Prostate gland (tissue), 2 donors: ENCODE data around the gene TMCC1. TPM values are rescaled to one million over a fixed set of nuclear protein-coding genes. Genes with fewer than 3 reads are reported as not detected.

ENCODE experiments used
- DNase-seq: peaks from one replicate; pipeline ENCODE4 v3.0.0-alpha.2; 2019; ENCODE audit warnings: low spot score
- H3K27ac ChIP-seq, 2 donors: fragments of 200-600 bp; sonication (generic); 2 replicates each; pipeline ENCODE4 v1.5.1; 2017 to 2019
- H3K27me3 ChIP-seq: fragments of 200-600 bp; sonication (generic); replicated peaks from 2 replicates; pipeline ENCODE4 v1.5.1; 2019; ENCODE audit not compliant: insufficient read depth
- H3K36me3 ChIP-seq, 2 donors: fragments of 200-600 bp; sonication (generic); 1 replicate in 1 of 2; 2 replicates in 1 of 2; pipeline versions ENCODE4 v1.5.1 to v1.8.1; 2017 to 2019
- H3K4me1 ChIP-seq: fragments of 200-600 bp; sonication (generic); replicated peaks from 2 replicates; pipeline ENCODE4 v1.5.1; 2019
- H3K4me3 ChIP-seq, 2 donors: fragments of 200-600 bp; sonication (generic); 2 replicates each; pipeline ENCODE4 v1.5.1; 2017 to 2019
- H3K9me3 ChIP-seq: fragments of 200-600 bp; sonication (generic); 2 replicates; pipeline ENCODE4 v1.5.1; 2017
- POLR2A ChIP-seq: fragments of 450-650 bp; IDR thresholded peaks from one replicate; pipeline ENCODE4 v1.6.1; 2016; ENCODE audit warnings: antibody characterized with exemption, mild to moderate bottlenecking
- POLR2AphosphoS5 ChIP-seq: sonication (generic); formaldehyde crosslinking; IDR thresholded peaks from one replicate; pipeline ENCODE4 v1.6.1; 2017; ENCODE audit warnings: antibody characterized with exemption
- WGBS: methylation state at CpG from one replicate; pipeline ENCODE4 v1.1.5; 2018; 5-methylcytosine and 5-hydroxymethylcytosine counted together
- intact Hi-C: fragments of 100-400 bp; cut with DNase I; formaldehyde crosslinking; loops from one replicate; pipeline ENCODE4 v1.14.2; 2022
- total RNA-seq, 2 donors: library from RNA; depleted of rRNA; stranded (reverse); fragments of >200 nt; gene quantifications; one replicate each; pipeline ENCODE4 v1.1.0, GENCODE V29; 2016
- TF ChIP-seq, protein P1 (sequence below), 4 experiments: fragments of 200-600 bp in 2 of 4; fragments of 450-650 bp in 2 of 4; sonication (generic) in 2 of 4; IDR thresholded peaks; 1 replicate in 3 of 4; 2 replicates in 1 of 4; pipeline ENCODE4 v1.5.1; 2016 to 2019; ENCODE audit warnings: antibody characterized with exemption in 4 of 4, mild to moderate bottlenecking in 2 of 4, moderate library complexity in 2 of 4

The TMCC1 gene
- total RNA-seq, 2 donors from 2014 or later = 27.6 to 43.9 TPM

DNA sequence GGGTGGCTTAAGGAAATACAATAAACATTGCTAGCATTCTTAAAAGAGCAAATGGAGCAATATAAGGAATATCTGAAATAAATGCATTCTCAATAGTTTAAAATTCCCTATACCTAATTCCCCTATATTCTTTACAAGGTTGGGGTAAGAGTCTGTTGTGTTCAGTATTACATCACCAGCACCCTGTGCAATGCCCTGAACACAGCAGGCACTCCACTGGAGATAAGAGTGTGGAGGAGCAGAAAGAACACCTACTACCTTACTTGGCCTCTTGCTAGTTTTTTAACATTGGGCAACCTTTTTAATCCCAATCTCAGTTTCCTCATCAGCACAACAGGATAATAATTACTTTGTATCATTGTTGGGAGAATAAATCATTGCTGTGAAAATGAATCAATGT, 146.9 kb downstream of the TMCC1 start:
- H3K36me3 ChIP-seq = no peaks in the 10 kb centered on the region
- intact Hi-C loops = no loop called here
- H3K4me3 ChIP-seq = no peak overlapping the region
- TF ChIP-seq, protein P1, sequence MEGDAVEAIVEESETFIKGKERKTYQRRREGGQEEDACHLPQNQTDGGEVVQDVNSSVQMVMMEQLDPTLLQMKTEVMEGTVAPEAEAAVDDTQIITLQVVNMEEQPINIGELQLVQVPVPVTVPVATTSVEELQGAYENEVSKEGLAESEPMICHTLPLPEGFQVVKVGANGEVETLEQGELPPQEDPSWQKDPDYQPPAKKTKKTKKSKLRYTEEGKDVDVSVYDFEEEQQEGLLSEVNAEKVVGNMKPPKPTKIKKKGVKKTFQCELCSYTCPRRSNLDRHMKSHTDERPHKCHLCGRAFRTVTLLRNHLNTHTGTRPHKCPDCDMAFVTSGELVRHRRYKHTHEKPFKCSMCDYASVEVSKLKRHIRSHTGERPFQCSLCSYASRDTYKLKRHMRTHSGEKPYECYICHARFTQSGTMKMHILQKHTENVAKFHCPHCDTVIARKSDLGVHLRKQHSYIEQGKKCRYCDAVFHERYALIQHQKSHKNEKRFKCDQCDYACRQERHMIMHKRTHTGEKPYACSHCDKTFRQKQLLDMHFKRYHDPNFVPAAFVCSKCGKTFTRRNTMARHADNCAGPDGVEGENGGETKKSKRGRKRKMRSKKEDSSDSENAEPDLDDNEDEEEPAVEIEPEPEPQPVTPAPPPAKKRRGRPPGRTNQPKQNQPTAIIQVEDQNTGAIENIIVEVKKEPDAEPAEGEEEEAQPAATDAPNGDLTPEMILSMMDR (IDR thresholded peaks at IDR 0.05) = no peak
- TF ChIP-seq POLR2AphosphoS5 (no peak), POLR2A (no peak)
- H3K27me3 ChIP-seq = no peaks in the 10 kb centered on the region
- DNase-seq = no peak
- no peak overlapping the region for H3K27ac ChIP-seq
- H3K9me3 ChIP-seq = no peaks in the 10 kb centered on the region
- peaks cover 2% of the 10 kb centered on the region for H3K4me1 ChIP-seq

DNA sequence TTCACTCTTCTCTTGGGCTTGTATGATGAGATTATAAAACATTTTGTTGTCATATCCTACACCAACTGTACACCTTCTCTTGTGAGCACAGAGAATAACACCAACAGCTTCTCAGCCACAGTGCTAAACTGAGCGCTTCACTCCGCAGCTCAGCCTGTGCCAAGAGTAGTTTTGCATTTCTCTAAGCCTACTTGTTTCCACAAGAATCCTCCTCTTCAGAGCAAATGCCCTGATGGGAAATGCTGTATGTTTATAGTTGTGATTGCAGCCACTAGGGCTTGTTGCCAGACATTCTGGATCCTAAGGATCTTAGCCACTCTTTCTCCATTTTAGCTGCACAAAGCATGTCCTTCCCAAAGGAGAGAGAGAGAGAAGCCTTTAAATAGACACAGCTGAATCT, 148.3 kb downstream of the TMCC1 start:
- peaks cover 2% of the 10 kb centered on the region for H3K4me1 ChIP-seq
- DNase-seq = no peak
- H3K27me3 ChIP-seq = no peaks in the 10 kb centered on the region
- TF ChIP-seq, protein P1 (IDR thresholded peaks at IDR 0.05) = no peak
- TF ChIP-seq POLR2AphosphoS5 (no peak), POLR2A (no peak)
- H3K9me3 ChIP-seq = no peaks in the 10 kb centered on the region
- no peaks in the 10 kb centered on the region for H3K36me3 ChIP-seq
- no peak overlapping the region for H3K27ac ChIP-seq
- no peak overlapping the region for H3K4me3 ChIP-seq
- 35% methylated on average over 2 of the region's 2 CpGs for WGBS
- intact Hi-C loops = no loop called here

- 91% methylated on average over 2 of the region's 2 CpGs for WGBS
- Histone ChIP-seq H3K36me3 (no peaks in the 10 kb centered on the region), H3K4me3 (no peak overlapping the region), H3K4me1 (no peaks in the 10 kb centered on the region), H3K9me3 (no peaks in the 10 kb centered on the region), H3K27ac (no peak overlapping the region), H3K27me3 (no peaks in the 10 kb centered on the region)
- TF ChIP-seq, protein P1 (IDR thresholded peaks at IDR 0.05) = no peak
- TF ChIP-seq POLR2AphosphoS5 (no peak), POLR2A (no peak)
- DNase-seq = no peak
- intact Hi-C loops = no loop called here
These were observed 151.7 kb downstream of the TMCC1 start for GRCh38 chr3:129741794-129742193.

DNA sequence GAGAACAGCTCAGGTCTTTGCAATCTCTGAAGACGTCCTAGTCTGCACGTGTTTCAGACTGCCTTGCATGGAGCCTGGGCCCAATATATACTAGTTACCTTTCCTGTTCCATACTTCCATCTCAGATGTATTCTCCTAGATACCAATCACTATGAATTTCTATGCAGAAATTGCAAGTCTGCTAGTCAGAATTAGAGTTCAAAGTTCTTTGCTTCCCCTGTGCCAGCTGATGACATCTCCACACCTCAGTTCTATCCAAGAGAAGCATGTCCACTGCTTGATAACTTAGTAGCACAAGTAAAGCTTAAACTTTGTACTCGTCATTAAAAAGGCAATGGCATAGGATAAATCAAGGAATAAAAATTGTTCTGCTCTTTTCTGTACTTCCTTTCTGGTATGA, 153.4 kb downstream of the TMCC1 start:
- no peaks in the 10 kb centered on the region for H3K27me3 ChIP-seq
- H3K4me1 ChIP-seq = no peaks in the 10 kb centered on the region
- no peak overlapping the region for H3K27ac ChIP-seq
- no peaks in the 10 kb centered on the region for H3K9me3 ChIP-seq
- no peaks in the 10 kb centered on the region for H3K36me3 ChIP-seq
- TF ChIP-seq, protein P1 (IDR thresholded peaks at IDR 0.05) = no peak
- TF ChIP-seq POLR2A (no peak), POLR2AphosphoS5 (no peak)
- no peak overlapping the region for H3K4me3 ChIP-seq
- 85% methylated on average over 3 of the region's 3 CpGs for WGBS
- intact Hi-C loops = no loop called here
- no peak for DNase-seq

DNA sequence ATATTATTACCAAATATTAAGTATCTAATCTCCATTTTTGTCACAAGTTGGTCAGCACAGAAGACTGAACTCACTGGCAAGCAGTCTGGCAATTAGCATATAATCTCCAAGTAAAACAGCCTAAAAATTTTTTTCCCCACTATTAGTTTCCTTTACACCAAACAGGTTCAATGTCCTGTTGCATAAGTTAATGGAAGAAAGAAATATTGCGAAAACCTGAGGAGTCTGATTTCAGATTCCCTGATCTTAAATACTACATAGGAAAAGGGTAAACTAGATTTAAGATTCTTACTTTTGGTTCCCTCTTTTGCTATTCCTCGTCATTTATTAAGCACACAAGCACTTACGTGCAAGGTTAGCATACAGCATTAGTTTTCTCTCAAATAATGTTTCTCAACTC, 153.9 kb downstream of the TMCC1 start:
- intact Hi-C loops = no loop called here
- Histone ChIP-seq H3K4me1 (no peaks in the 10 kb centered on the region), H3K27ac (no peak overlapping the region), H3K36me3 (no peaks in the 10 kb centered on the region), H3K4me3 (no peak overlapping the region), H3K27me3 (no peaks in the 10 kb centered on the region), H3K9me3 (no peaks in the 10 kb centered on the region)
- WGBS = 95% methylated on average over 3 of the region's 3 CpGs
- no peak for DNase-seq
- TF ChIP-seq, protein P1 (IDR thresholded peaks at IDR 0.05) = no peak
- TF ChIP-seq POLR2A = no peak
- no peak for TF ChIP-seq POLR2AphosphoS5
